Forelimb muscle (tissue), 1 donor: ENCODE measurements around the gene SDHAF2. TPM values are rescaled to one million over a fixed set of nuclear protein-coding genes. Genes with fewer than 3 reads are reported as not detected.

ENCODE experiments used
- polyA plus RNA-seq: library from polyadenylated mRNA; unstranded; fragments of 120-200 nt; gene quantifications from one replicate; pipeline ENCODE4 v1.2.1, GENCODE V29; 2013; ENCODE audit not compliant: insufficient read length

Gene SDHAF2
- polyA plus RNA-seq, 1 donor = 27.8 TPM

Other genes starting within 250 kb of the SDHAF2 start
- 1.5 TPM for gene PGA3, start 226.6 kb upstream of the SDHAF2 start, polyA plus RNA-seq
- gene PGA4, start 207.8 kb upstream of the SDHAF2 start, polyA plus RNA-seq = 1.1 TPM
- 1.7 TPM for gene PGA5, start 188.9 kb upstream of the SDHAF2 start, polyA plus RNA-seq
- 11.0 TPM for gene VWCE, start 134.8 kb upstream of the SDHAF2 start, polyA plus RNA-seq
- gene DDB1, start 97.0 kb upstream of the SDHAF2 start, polyA plus RNA-seq = 195 TPM
- gene TKFC, start 96.9 kb upstream of the SDHAF2 start, polyA plus RNA-seq = 18.5 TPM
- gene CYB561A3, start 68.2 kb upstream of the SDHAF2 start, polyA plus RNA-seq = 16.4 TPM
- 19.1 TPM for gene TMEM138, start 67.8 kb upstream of the SDHAF2 start, polyA plus RNA-seq
- gene TMEM216, start 37.5 kb upstream of the SDHAF2 start, polyA plus RNA-seq = 13.1 TPM
- 72.1 TPM for gene CPSF7, start 149 bp upstream of the SDHAF2 start, polyA plus RNA-seq
- gene LRRC10B, start 78.6 kb downstream of the SDHAF2 start, polyA plus RNA-seq = 0.14 TPM
- gene SYT7, start 151.0 kb downstream of the SDHAF2 start, polyA plus RNA-seq = 3.3 TPM